Psoas muscle (tissue), 8 donors: ENCODE measurements around the gene UCHL3. TPM values are rescaled to one million over a fixed set of nuclear protein-coding genes. Genes with fewer than 3 reads are reported as not detected.

ENCODE experiments used
- ATAC-seq, 4 donors: fragments of 200-7000 bp; cut with Tn5 transposase; one replicate each; pipeline ENCODE4 v1.9.1; 2020; ENCODE audit warnings: moderate library complexity in 3 of 4, mild to moderate bottlenecking in 2 of 4
- DNase-seq, 2 donors: peaks; one replicate each; pipeline ENCODE4 v3.0.0-alpha.2; 2020
- H3K27ac ChIP-seq: fragments of 200-600 bp; one replicate; pipeline ENCODE4 v1.8.0; 2022
- H3K27me3 ChIP-seq, 3 donors: fragments of 200-600 bp in 1 of 3; one replicate each; pipeline versions ENCODE4 v1.6.1 to v1.8.0; 2013 to 2022; ENCODE audit warnings: low read length in 2 of 3, mild to moderate bottlenecking in 2 of 3, moderate library complexity in 1 of 3; ENCODE audit not compliant: insufficient read depth in 3 of 3
- H3K36me3 ChIP-seq, 2 donors: fragments of 200-600 bp in 1 of 2; one replicate each; pipeline versions ENCODE4 v1.6.1 to v1.8.0; 2013 to 2022; ENCODE audit warnings: low read depth in 1 of 2, mild to moderate bottlenecking in 1 of 2, moderate library complexity in 1 of 2; ENCODE audit not compliant: insufficient read depth in 1 of 2
- H3K4me1 ChIP-seq: fragments of 200-600 bp; one replicate; pipeline ENCODE4 v1.8.0; 2022
- H3K4me3 ChIP-seq: fragments of 200-600 bp; one replicate; pipeline ENCODE4 v1.8.0; 2022; ENCODE audit warnings: mild to moderate bottlenecking
- H3K9me3 ChIP-seq: fragments of 200-600 bp; one replicate; pipeline ENCODE4 v1.8.0; 2022
- CTCF ChIP-seq: fragments of 200-600 bp; IDR thresholded peaks from one replicate; pipeline ENCODE4 v1.8.0; 2022; ENCODE audit warnings: antibody characterized with exemption
- WGBS, 3 donors: extraction: QIAGEN DNeasy Blood & Tissue Kit; methylation state at CpG; one replicate each; pipeline versions ENCODE4 v1.1.6 to v1.1.7; 2013; 5-methylcytosine and 5-hydroxymethylcytosine counted together
- intact Hi-C, 2 donors: fragments of 100-400 bp; cut with DNase I; formaldehyde crosslinking; loops; one replicate each; pipeline versions ENCODE4 v1.11.0 to v1.14.2; 2022
- polyA plus RNA-seq, 3 donors: library from polyadenylated mRNA; stranded (reverse); fragments of 200-250 nt; gene quantifications; one replicate each; pipeline ENCODE4 v1.2.3, GENCODE V29; 2013
- total RNA-seq, 4 donors: library from RNA; stranded (reverse); fragmentation: NEBNext Ultra II Directional in 2 of 4; extraction: Animal tissue kit (Norgen Biotek cat#: 25700) in 2 of 4; gene quantifications; one replicate each; pipeline versions ENCODE4 v1.2.1 to v1.2.4, GENCODE V29; 2021 to 2023
- donor health status: healthy with polysubstance abuse.
- donor health status: DM: no; HTN: no; CAD: no; lungs with moderate emphysema.
- donor health status: Bipolar disorder and iron deficiency.
- donor health status: healthy.
- donor health status: DM: yes; HTN: yes; CAD: no.
- donor health status: DM: no; HTN: no; CAD: no.
- donor health status: DM: no; HTN: no; CAD: no.
- donor health status: DM: yes; HTN: yes; CAD: no.

UCHL3 gene
- total and polyA plus RNA-seq, 7 donors: 33.8 to 96.5 (median 52.3) TPM

- intact Hi-C loops: no loop called here
- no peak for ATAC-seq
These were observed 97.7 kb downstream of the UCHL3 start for GRCh38 chr13:75647126-75647784.

GRCh38 chr13:75648446-75648845, 98.9 kb downstream of the UCHL3 start:
- intact Hi-C loops: no loop called here
- 88 to 97% (median 90%) methylated on average over 2 of the region's 2 CpGs for WGBS, 3 donors
- H3K27ac ChIP-seq: no peak overlapping the region

More at GRCh38 chr13:75647126-75647784, 97.7 kb downstream of the UCHL3 start:
- Histone ChIP-seq H3K27me3 (no peaks in the 10 kb centered on the region), H3K9me3 (no peaks in the 10 kb centered on the region), H3K4me1 (no peaks in the 10 kb centered on the region), H3K4me3 (no peak overlapping the region), H3K36me3 (peaks cover 0 to 4% of the 10 kb centered on the region in 2 donors), H3K27ac (no peak overlapping the region)
- 93 to 98% (median 97%) methylated on average over 1 of the region's 1 CpG for WGBS, 3 donors
- TF ChIP-seq CTCF: no peak
- DNase-seq: no peak

GRCh38 chr13:75651013-75651412, 101.4 kb downstream of the UCHL3 start:
- Histone ChIP-seq H3K4me3 (no peak overlapping the region), H3K9me3 (no peaks in the 10 kb centered on the region), H3K27ac (no peak overlapping the region), H3K36me3 (peaks cover 0 to 3% of the 10 kb centered on the region in 2 donors), H3K27me3 (no peaks in the 10 kb centered on the region), H3K4me1 (no peaks in the 10 kb centered on the region)
- no peak for TF ChIP-seq CTCF
- ATAC-seq (no peak), DNase-seq (no peak)
- intact Hi-C loops: no loop called here
- 93 to 100% (median 98%) methylated on average over 2 of the region's 2 CpGs for WGBS, 3 donors

More at GRCh38 chr13:75648446-75648845, 98.9 kb downstream of the UCHL3 start:
- no peak for DNase-seq
- no peak for TF ChIP-seq CTCF
- Histone ChIP-seq H3K27me3 (no peaks in the 10 kb centered on the region), H3K4me1 (no peaks in the 10 kb centered on the region), H3K9me3 (no peaks in the 10 kb centered on the region), H3K36me3 (peaks cover 0 to 4% of the 10 kb centered on the region in 2 donors), H3K4me3 (no peak overlapping the region)
- ATAC-seq: no peak

GRCh38 chr13:75652726-75653125, 103.1 kb downstream of the UCHL3 start:
- no peak for ATAC-seq
- H3K27ac ChIP-seq: no peak overlapping the region
- no peaks in the 10 kb centered on the region for H3K9me3 ChIP-seq
- intact Hi-C loops: no loop called here
- no peaks in the 10 kb centered on the region for H3K4me1 ChIP-seq
- no peak overlapping the region for H3K4me3 ChIP-seq
- DNase-seq: no peak
- no peaks in the 10 kb centered on the region for H3K27me3 ChIP-seq
- no peak for TF ChIP-seq CTCF
- WGBS, 3 donors: 92 to 96% (median 92%) methylated on average over 2 of the region's 2 CpGs
- peaks cover 0 to 3% of the 10 kb centered on the region in 2 donors for H3K36me3 ChIP-seq

Other genes starting within 250 kb of the UCHL3 start
- 100 to 1,000 TPM in 1 of 4 donors, 10 to 100 TPM in 3; 36.9 to 127 (median 93.4) TPM for gene TBC1D4, start 67.6 kb upstream of the UCHL3 start, total RNA-seq
- gene TBC1D4, start 67.6 kb upstream of the UCHL3 start, polyA plus RNA-seq: 100 to 1,000 TPM in 1 of 3 donors, 10 to 100 TPM in 1, 1 to 10 TPM in 1; 3.1 to 105 (median 36.7) TPM
- 10 to 100 TPM; 37.4 to 80.6 (median 56.0) TPM for gene COMMD6, start 11.9 kb upstream of the UCHL3 start, total RNA-seq
- 10 to 100 TPM; 34.1 to 74.3 (median 38.1) TPM for gene COMMD6, start 11.9 kb upstream of the UCHL3 start, polyA plus RNA-seq
- gene LMO7, start 86.5 kb downstream of the UCHL3 start, total RNA-seq: 100 to 1,000 TPM in 3 of 4 donors, 10 to 100 TPM in 1; 97.9 to 271 (median 168) TPM
- gene LMO7, start 86.5 kb downstream of the UCHL3 start, polyA plus RNA-seq: 10 to 100 TPM; 15.3 to 63.4 (median 51.8) TPM